Lower leg skin (tissue), 4 donors: ENCODE results near the gene SIL1. TPM values are rescaled to one million over a fixed set of nuclear protein-coding genes. Genes with fewer than 3 reads are reported as not detected.
"Not testable (repeated sequence)": the region's sequence is repeated elsewhere in the genome, so short reads cannot be mapped to it uniquely, and the experiment has no call there.

Experiments used
- DNase-seq, 2 donors: peaks; one replicate each; pipeline ENCODE4 v3.0.0-alpha.2; 2019; ENCODE audit warnings: low spot score in 2 of 2
- H3K4me3 ChIP-seq: fragments of 200-600 bp; sonication (generic); 2 replicates; pipeline ENCODE4 v1.5.1; 2017; ENCODE audit warnings: mild to moderate bottlenecking, low read depth; ENCODE audit not compliant: poor library complexity, severe bottlenecking
- POLR2A ChIP-seq, 2 donors: fragments of 450-650 bp; IDR thresholded peaks; one replicate each; pipeline ENCODE4 v1.6.1; 2016 to 2017; ENCODE audit warnings: antibody characterized with exemption in 2 of 2, mild to moderate bottlenecking in 1 of 2, moderate library complexity in 1 of 2
- WGBS, 2 donors: methylation state at CpG; one replicate each; pipeline ENCODE4 v1.1.5; 2018; 5-methylcytosine and 5-hydroxymethylcytosine counted together
- intact Hi-C: fragments of 100-400 bp; cut with DNase I; formaldehyde crosslinking; loops from one replicate; pipeline ENCODE4 v1.15.0; 2023; ENCODE audit warnings: low total_unique reads
- total RNA-seq, 4 donors: library from RNA; depleted of rRNA; stranded (reverse); fragments of >200 nt; gene quantifications; one replicate each; pipeline ENCODE4 v1.1.0, GENCODE V29; 2016
- TF ChIP-seq, protein P1 (sequence below), 3 donors: fragments of 450-650 bp; IDR thresholded peaks; one replicate each; pipeline ENCODE4 v1.5.1; 2016; ENCODE audit warnings: antibody characterized with exemption in 3 of 3, mild to moderate bottlenecking in 3 of 3, moderate library complexity in 2 of 3

Gene SIL1
- total RNA-seq, 4 donors from 2014 or later = 35.1 to 45.4 (median 39.3) TPM

DNA sequence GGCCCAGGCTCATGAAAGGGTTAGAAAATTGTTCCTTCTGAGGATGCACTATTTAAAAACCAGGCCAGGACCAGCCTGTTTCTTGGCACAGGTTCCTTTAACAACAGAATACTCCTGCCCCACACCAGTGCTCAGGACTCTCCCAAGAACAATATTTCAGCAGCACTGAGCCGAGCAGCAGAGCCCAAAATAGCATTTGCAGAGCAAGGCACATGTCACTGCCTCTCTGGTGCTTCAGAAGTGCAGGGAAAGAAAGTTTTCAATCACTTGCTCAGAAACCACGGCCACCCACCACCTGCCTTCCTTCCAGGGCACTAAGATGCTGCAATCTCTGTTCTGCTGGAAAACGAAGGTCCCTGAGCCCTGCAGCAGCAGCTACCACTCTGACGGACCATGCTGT lies 77.6 kb downstream of the SIL1 start:
- WGBS, 2 donors = 86 to 93% methylated on average over 4 of the region's 4 CpGs
- no peak overlapping the region for H3K4me3 ChIP-seq
- TF ChIP-seq, protein P1, sequence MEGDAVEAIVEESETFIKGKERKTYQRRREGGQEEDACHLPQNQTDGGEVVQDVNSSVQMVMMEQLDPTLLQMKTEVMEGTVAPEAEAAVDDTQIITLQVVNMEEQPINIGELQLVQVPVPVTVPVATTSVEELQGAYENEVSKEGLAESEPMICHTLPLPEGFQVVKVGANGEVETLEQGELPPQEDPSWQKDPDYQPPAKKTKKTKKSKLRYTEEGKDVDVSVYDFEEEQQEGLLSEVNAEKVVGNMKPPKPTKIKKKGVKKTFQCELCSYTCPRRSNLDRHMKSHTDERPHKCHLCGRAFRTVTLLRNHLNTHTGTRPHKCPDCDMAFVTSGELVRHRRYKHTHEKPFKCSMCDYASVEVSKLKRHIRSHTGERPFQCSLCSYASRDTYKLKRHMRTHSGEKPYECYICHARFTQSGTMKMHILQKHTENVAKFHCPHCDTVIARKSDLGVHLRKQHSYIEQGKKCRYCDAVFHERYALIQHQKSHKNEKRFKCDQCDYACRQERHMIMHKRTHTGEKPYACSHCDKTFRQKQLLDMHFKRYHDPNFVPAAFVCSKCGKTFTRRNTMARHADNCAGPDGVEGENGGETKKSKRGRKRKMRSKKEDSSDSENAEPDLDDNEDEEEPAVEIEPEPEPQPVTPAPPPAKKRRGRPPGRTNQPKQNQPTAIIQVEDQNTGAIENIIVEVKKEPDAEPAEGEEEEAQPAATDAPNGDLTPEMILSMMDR (IDR thresholded peaks at IDR 0.05) = no peak
- TF ChIP-seq POLR2A (IDR thresholded peaks at IDR 0.05) = no peak
- DNase-seq = peak in 1 of 2 donors; percentile 15
- intact Hi-C loops = no loop called here

DNA sequence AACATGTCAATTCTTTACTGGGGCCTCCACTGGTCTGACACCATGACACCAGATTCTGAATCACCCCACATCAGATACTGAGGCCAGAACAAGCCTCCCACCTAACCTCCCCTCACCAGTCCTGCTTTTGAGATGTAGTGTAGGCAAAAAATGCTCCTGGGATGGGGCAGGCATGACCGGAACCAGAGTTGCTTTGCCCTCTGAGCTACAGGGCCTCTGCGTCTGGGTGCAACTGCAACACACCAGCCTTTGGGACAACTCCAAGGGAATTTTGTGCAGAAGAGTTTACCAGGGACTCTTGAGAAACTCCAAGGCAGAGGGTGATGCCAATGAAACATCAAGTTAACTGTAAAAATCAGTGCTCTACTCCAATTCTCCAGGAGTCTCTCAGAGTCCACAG lies 79.4 kb downstream of the SIL1 start:
- no peak overlapping the region for H3K4me3 ChIP-seq
- TF ChIP-seq, protein P1 (IDR thresholded peaks at IDR 0.05) = no peak
- TF ChIP-seq POLR2A (IDR thresholded peaks at IDR 0.05) = no peak
- intact Hi-C loops = no loop called here
- WGBS, 2 donors = 90 to 94% methylated on average over 2 of the region's 2 CpGs
- DNase-seq = peak in 1 of 2 donors; percentile 54

DNA sequence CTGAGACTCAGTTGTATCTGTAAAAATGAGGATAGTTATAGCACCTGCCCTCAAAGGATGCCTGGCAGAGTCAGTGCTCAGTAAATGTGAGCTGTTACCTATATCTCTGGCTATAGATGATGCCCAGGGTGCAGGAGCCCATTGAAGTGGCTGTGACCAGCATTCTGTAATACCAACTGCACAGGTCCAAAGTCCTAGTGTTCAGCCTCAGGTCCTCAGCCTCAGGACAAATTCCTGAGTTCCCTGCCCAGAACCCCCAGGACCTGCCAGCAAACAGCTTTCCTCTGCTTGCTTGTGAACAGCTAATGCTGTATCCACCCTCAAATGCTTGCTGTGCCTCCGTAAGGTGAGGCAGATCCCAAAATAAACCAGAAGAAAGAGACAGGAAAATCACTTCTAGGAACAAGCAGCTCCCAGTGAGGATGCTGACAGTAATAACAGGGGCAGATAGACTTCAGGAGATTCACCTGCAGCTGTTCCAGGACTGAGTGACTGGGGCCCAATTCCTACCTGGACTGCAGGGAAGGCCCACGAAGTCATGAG lies 80.8 kb downstream of the SIL1 start:
- DNase-seq = peak in 1 of 2 donors; percentile 48
- intact Hi-C loops = no loop called here
- 83 to 92% methylated on average over 2 of the region's 2 CpGs for WGBS, 2 donors
- TF ChIP-seq, protein P1 (IDR thresholded peaks at IDR 0.05) = no peak
- no peak for TF ChIP-seq POLR2A (IDR thresholded peaks at IDR 0.05)
- no peak overlapping the region for H3K4me3 ChIP-seq

DNA sequence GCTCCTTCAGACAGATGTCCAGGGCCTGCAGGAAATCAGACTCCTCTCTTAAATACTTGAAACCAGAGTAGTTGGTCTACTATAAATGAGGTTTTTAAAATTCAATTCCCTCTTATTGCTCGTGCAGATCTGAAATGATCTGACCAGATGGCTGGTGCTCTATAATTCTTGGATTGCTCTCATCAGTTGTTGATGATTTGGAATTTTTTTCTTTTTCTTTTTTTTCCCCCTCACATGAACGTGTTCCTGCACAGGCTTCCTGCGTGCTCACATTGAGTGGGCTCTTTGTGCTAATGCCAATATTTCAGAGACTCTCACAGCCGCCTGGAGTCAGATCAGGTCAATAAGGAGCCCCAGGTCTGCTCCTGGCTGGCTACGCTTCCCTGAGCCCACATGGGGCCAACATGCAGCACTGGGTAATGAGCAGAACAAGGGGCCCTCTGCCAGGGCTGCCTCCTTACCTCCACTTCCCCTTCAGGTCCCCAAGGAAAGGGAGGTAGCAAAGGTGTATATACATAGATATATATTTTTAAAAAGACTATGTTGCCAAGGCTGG lies 82.0 kb downstream of the SIL1 start:
- peak in 1 of 2 donors; percentile 50 for DNase-seq
- H3K4me3 ChIP-seq = no peak overlapping the region
- TF ChIP-seq POLR2A (IDR thresholded peaks at IDR 0.05) = no peak
- TF ChIP-seq, protein P1 (IDR thresholded peaks at IDR 0.05) = no peak
- WGBS, 2 donors = 82 to 84% methylated on average over 5 of the region's 5 CpGs
- intact Hi-C loops = no loop called here

DNA sequence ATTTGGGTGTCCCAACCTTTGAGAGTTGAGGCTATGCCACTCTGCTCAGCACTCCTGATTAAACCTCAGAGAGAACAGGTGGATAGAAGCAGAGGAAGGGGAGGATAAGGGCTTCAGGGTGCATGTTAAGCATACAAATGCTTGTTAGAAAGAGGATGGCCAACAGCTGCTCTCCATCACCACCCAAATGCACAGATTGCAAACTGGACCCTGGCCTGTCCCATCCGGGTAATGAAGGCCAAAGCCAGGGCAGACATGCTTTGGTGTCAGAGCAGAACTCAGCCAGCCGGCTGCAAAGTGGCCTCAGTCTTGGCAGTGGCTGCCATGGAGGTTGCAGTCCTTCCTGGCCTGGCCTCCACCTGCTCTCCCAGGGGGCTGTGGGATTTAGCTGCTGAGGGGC lies 84.3 kb downstream of the SIL1 start:
- WGBS, 2 donors = 93 to 100% methylated on average over 2 of the region's 2 CpGs
- no peak for TF ChIP-seq POLR2A (IDR thresholded peaks at IDR 0.05)
- TF ChIP-seq, protein P1 (IDR thresholded peaks at IDR 0.05) = no peak
- peak in 1 of 2 donors; percentile 68 for DNase-seq
- intact Hi-C loops = no loop called here
- no peak overlapping the region for H3K4me3 ChIP-seq

DNA sequence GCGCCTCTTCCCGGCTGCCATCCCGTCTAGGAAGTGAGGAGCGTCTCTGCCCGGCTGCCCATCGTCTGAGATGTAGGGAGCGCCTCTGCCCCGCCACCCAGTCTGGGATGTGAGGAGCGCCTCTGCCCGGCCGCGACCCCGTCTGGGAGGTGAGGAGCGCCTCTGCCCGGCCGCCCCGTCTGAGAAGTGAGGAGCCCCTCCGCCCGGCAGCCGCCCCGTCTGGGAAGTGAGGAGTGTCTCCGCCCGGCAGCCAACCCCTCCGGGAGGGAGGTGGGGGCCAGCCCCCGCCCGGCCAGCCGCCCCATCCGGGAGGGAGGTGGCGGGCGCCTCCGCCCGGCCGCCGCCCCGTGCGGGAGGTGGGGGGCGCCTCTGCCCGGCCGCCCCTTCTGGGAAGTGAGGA lies 85.8 kb downstream of the SIL1 start:
- H3K4me3 ChIP-seq, intact Hi-C loops: not testable (repeated sequence)
- WGBS, 2 donors = 91 to 92% methylated on average over 24 to 31 of the region's 39 CpGs
- peak in 1 of 2 donors; percentile 49 for DNase-seq
